HL-60 (cell line): ENCODE data around the gene FBXW7.

Experiments used
- DNase-seq, 2 experiments: peaks; one replicate each; pipeline ENCODE4 v3.0.0-alpha.2; 2010 to 2020; ENCODE audit warnings: low read depth in 1 of 2, low spot score in 1 of 2
- H3K27ac ChIP-seq: fragments of 250-450 bp; sonication (Bioruptor Pico); replicated peaks from 2 replicates; pipeline ENCODE4 v1.5.1; 2020; ENCODE audit warnings: mild to moderate bottlenecking, moderate library complexity
- H3K27me3 ChIP-seq: fragments of 250-450 bp; sonication (Bioruptor Pico); 2 replicates; pipeline ENCODE4 v1.5.1; 2021; ENCODE audit warnings: mild to moderate bottlenecking, moderate library complexity; ENCODE audit not compliant: insufficient read depth, poor library complexity, severe bottlenecking
- H3K4me3 ChIP-seq: replicated peaks from 2 replicates; pipeline ENCODE4 v1.5.1; 2011; ENCODE audit warnings: mild to moderate bottlenecking, control low read depth, low read length; ENCODE audit not compliant: insufficient read depth
- GABPA ChIP-seq: IDR thresholded peaks from 2 replicates; pipeline ENCODE4 v1.6.1; 2012; ENCODE audit warnings: low read depth
- POLR2AphosphoS5 ChIP-seq: IDR thresholded peaks from 2 replicates; pipeline ENCODE4 v1.6.1; 2012; ENCODE audit warnings: low read depth
- REST ChIP-seq: IDR thresholded peaks from 2 replicates; pipeline ENCODE4 v1.6.1; 2012; ENCODE audit warnings: low read depth; ENCODE audit not compliant: insufficient replicate concordance
- SPI1 ChIP-seq: IDR thresholded peaks from 2 replicates; pipeline ENCODE4 v1.6.1; 2012; ENCODE audit warnings: low read depth, mild to moderate bottlenecking, borderline replicate concordance
- TF ChIP-seq, protein P1 (sequence below): IDR thresholded peaks from one replicate; pipeline ENCODE4 v1.5.1; 2011; ENCODE audit warnings: low read length, control low read depth, inconsistent platforms; ENCODE audit not compliant: insufficient read depth

The FBXW7 gene

DNA sequence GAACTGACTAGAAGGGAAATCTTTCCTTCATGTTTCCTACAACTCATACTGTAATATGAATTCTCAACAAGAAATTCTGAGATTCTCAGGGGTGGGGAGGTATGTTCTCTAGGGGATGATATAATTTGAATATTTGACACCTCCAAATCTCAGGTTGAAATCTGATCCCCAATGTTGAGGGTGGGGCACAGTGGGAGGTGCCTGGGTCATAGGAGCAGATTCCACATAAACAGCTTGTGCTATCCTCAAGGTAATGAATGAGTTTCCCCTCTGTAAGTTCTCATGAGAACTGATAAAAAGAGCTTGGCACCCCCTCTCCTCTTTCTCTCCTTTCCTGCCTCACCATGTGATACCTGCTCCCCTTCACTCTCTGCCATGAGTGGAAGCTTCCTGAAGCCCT is 21.5 kb downstream of the FBXW7 start:
- Histone ChIP-seq H3K27ac (no peak overlapping the region), H3K4me3 (no peak overlapping the region), H3K27me3 (no peaks in the 10 kb centered on the region)
- DNase-seq: no peak
- TF ChIP-seq POLR2AphosphoS5 (no peak), GABPA (no peak), REST (no peak)

DNA sequence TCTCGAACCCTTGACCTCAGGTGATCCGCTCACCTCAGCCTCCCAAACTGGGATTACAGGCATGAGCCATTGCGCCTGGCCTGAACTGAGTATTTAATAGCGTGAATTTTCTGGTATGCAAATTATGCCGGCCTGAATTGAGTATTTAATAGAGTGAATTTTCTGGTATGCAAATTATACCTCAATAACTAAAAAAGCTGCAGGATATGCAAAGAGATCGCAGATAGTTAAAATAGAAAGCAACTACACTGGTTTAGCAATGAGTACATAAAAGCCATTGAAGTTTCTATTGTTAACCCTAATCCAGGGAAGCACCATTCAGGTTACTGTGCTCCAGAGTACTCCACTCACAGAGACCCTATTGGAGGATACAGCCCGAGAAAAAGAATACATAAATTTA is 22.8 kb downstream of the FBXW7 start:
- H3K27ac ChIP-seq: no peak overlapping the region
- TF ChIP-seq SPI1: no peak
- no peak for TF ChIP-seq POLR2AphosphoS5
- no peak overlapping the region for H3K4me3 ChIP-seq
- no peak for DNase-seq
- H3K27me3 ChIP-seq: no peaks in the 10 kb centered on the region

- TF ChIP-seq GABPA (no peak), SPI1 (peak; percentile 60)
- no peak for DNase-seq
- Histone ChIP-seq H3K4me3 (no peak overlapping the region), H3K27ac (no peak overlapping the region), H3K27me3 (no peaks in the 10 kb centered on the region)
Observed at GRCh38 chr4:152512483-152512882, 23.4 kb downstream of the FBXW7 start.

DNA sequence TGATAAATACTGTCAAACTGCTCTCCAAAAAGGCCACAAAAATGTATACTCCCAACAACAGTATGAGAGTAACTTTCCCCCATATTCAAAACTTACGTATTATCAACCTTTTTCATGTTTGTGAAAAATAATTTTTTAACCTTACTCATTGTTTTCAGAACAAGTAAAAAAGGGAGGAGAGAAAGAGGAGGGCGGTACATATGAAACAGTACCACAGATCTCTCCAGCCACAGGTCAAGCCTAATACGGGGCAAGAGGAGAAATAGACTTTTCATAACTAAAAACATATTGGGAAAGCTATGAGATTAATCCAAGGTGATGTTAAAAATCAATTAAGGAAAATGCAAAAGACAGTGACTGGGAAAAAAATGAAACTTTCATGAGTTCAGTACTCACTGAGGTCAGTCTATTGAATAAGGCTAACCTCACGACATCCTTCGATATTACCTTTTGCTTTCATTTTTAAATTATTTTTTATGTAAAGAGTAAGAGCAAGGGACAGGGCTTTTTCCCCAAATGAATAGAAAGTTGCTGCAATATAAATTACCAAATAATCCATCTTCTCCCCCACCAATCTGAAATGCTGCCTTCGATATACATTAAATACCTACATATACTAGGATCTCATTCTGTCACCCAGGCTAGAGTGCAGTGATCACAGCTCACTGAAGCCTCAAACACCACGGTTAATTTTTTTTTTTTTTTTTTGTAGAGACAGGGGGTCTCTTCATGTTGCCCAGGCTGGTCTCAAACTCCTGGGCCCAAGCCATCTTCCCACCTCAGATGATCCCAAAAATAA is 25.3 kb downstream of the FBXW7 start:
- H3K4me3 ChIP-seq: no peak overlapping the region
- no peak for TF ChIP-seq GABPA
- TF ChIP-seq SPI1: no peak
- TF ChIP-seq REST: no peak
- no peak for TF ChIP-seq POLR2AphosphoS5
- TF ChIP-seq, protein P1, sequence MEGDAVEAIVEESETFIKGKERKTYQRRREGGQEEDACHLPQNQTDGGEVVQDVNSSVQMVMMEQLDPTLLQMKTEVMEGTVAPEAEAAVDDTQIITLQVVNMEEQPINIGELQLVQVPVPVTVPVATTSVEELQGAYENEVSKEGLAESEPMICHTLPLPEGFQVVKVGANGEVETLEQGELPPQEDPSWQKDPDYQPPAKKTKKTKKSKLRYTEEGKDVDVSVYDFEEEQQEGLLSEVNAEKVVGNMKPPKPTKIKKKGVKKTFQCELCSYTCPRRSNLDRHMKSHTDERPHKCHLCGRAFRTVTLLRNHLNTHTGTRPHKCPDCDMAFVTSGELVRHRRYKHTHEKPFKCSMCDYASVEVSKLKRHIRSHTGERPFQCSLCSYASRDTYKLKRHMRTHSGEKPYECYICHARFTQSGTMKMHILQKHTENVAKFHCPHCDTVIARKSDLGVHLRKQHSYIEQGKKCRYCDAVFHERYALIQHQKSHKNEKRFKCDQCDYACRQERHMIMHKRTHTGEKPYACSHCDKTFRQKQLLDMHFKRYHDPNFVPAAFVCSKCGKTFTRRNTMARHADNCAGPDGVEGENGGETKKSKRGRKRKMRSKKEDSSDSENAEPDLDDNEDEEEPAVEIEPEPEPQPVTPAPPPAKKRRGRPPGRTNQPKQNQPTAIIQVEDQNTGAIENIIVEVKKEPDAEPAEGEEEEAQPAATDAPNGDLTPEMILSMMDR: no peak
- no peak overlapping the region for H3K27ac ChIP-seq
- DNase-seq: no peak
- no peaks in the 10 kb centered on the region for H3K27me3 ChIP-seq

DNA sequence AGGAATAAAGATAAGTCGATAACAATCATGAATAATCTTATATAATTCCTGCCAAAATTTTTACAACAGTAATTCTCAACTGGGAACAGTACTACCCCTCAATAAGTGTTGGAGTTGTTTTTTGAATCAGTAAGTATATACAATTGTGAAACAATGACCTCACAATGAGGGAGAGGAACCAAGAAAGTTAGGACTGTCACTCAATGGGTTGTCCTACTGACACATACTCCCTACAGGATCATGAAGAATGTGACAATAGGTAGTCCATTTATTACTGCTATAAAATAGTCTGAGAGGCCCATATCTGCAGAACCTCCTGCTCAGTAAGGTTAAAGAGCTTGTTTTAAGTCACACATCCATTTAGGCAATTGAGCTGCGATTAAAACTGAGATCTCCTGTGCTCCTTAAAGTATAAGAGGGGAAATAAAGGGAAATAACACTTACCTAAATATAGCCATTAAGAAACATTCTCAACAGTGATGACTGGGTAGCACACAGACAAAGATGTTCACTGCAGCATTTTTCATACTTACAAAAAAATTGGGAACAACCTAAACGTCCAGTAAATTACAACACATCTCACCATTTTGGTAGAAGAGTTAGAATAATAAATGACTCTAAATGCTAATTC is 26.2 kb downstream of the FBXW7 start:
- Histone ChIP-seq H3K27ac (no peak overlapping the region), H3K27me3 (no peaks in the 10 kb centered on the region), H3K4me3 (no peak overlapping the region)
- TF ChIP-seq GABPA: no peak
- TF ChIP-seq POLR2AphosphoS5: no peak
- TF ChIP-seq SPI1: no peak
- TF ChIP-seq REST: no peak
- TF ChIP-seq, protein P1: no peak
- no peak for DNase-seq
